Hematopoietic multipotent progenitor cell treated with erythropoietin and hydrocortisone succinate and interleukin-3 and kit ligand, for 6 days (in vitro differentiated cells): ENCODE data around the gene IPO9.
"Not testable (repeated sequence)": the region's sequence is repeated elsewhere in the genome, so short reads cannot be mapped to it uniquely, and the experiment has no call there.

Source experiments
- DNase-seq: peaks from one replicate; pipeline ENCODE4 v3.0.0-alpha.2; 2015

The IPO9 gene

GRCh38 chr1:201810466-201811216 is 18.3 kb upstream of the IPO9 start:
- DNase-seq: no peak

GRCh38 chr1:201813226-201813625 is 15.7 kb upstream of the IPO9 start:
- DNase-seq: no peak

- DNase-seq: no peak
These were observed 12.6 kb upstream of the IPO9 start for GRCh38 chr1:201816309-201816854.

- no peak for DNase-seq
These were observed 9.8 kb upstream of the IPO9 start for GRCh38 chr1:201818971-201819750.

GRCh38 chr1:201820413-201820812 is 8.5 kb upstream of the IPO9 start:
- DNase-seq: no peak

- no peak for DNase-seq
These were observed 3.7 kb upstream of the IPO9 start for GRCh38 chr1:201825245-201825644.

GRCh38 chr1:201826830-201827229 is 2.1 kb upstream of the IPO9 start:
- no peak for DNase-seq

GRCh38 chr1:201827321-201828216 is 1.4 kb upstream of the IPO9 start:
- DNase-seq: no peak

- no peak for DNase-seq
These were observed 639 bp upstream of the IPO9 start for GRCh38 chr1:201828217-201828819.

- no peak for DNase-seq
These were observed 2.4 kb downstream of the IPO9 start for GRCh38 chr1:201831371-201831770.

- DNase-seq: no peak
These were observed 5.7 kb downstream of the IPO9 start for GRCh38 chr1:201834621-201835020.

- DNase-seq: no peak
These were observed 9.4 kb downstream of the IPO9 start for GRCh38 chr1:201838381-201838780.

- DNase-seq: not testable (repeated sequence)
These were observed 10.1 kb downstream of the IPO9 start for GRCh38 chr1:201839089-201839488.

GRCh38 chr1:201840055-201840454 is 11.1 kb downstream of the IPO9 start:
- DNase-seq: no peak

- DNase-seq: no peak
These were observed 11.5 kb downstream of the IPO9 start for GRCh38 chr1:201840490-201840889.

- peak; percentile 20 for DNase-seq
These were observed 12.4 kb downstream of the IPO9 start for GRCh38 chr1:201841265-201841912.

- peak; percentile 38 for DNase-seq
These were observed 13.6 kb downstream of the IPO9 start for GRCh38 chr1:201842472-201843027.

- no peak for DNase-seq
These were observed 16.6 kb downstream of the IPO9 start for GRCh38 chr1:201845331-201846083.

- DNase-seq: no peak
These were observed 18.2 kb downstream of the IPO9 start for GRCh38 chr1:201847150-201847549.

- DNase-seq: no peak
These were observed 19.3 kb downstream of the IPO9 start for GRCh38 chr1:201848230-201848629.
